H1 (cell line): ENCODE measurements around the gene SLC39A9. TPM values are rescaled to one million over a fixed set of nuclear protein-coding genes. Genes with fewer than 3 reads are reported as not detected.
A peak's percentile ranks its signal among the peaks of the same experiment; 100 is the strongest.

Experiments
- CTCF ChIA-PET: fragments of 300-600 bp; sonication (Branson Sonifier 250); formaldehyde crosslinking; loops from one replicate; lab custom pipeline; 2021; ENCODE audit not compliant: partially characterized antibody; lab: Charles Lee
- POLR2A ChIA-PET: fragments of 300-600 bp; sonication (Branson Sonifier 250); formaldehyde crosslinking; loops from one replicate; lab custom pipeline; 2021; ENCODE audit warnings: inconsistent platforms; ENCODE audit not compliant: partially characterized antibody; lab: Charles Lee
- DNase-seq, 2 experiments: peaks; one replicate each; pipeline versions ENCODE4 v3.0.0 to v3.0.0-alpha.2; 2010 to 2022; ENCODE audit warnings: low spot score in 2 of 2, low read depth in 1 of 2, mixed read lengths in 1 of 2
- FAIRE-seq: peaks from 2 replicates; lab custom pipeline; 2011; peaks lifted over from hg19 to GRCh38; lab: Jason Lieb, UNC
- H2AFZ ChIP-seq: 2 replicates; pipeline ENCODE4 v1.8.1; 2012; ENCODE audit warnings: low read length, inconsistent platforms
- H2AK5ac ChIP-seq: 2 replicates; pipeline ENCODE4 v1.6.1; 2013; ENCODE audit warnings: low read depth, low read length
- H2BK120ac ChIP-seq: replicated peaks from 2 replicates; pipeline ENCODE3; 2013; ENCODE audit warnings: low read depth, low read length, inconsistent platforms
- H2BK12ac ChIP-seq: 2 replicates; pipeline ENCODE4 v1.6.1; 2013; ENCODE audit warnings: low read depth, low read length
- H2BK15ac ChIP-seq: 2 replicates; pipeline ENCODE4 v1.6.1; 2013; ENCODE audit warnings: low read length
- H2BK20ac ChIP-seq: 2 replicates; pipeline ENCODE4 v1.6.1; 2013; ENCODE audit warnings: low read length
- H2BK5ac ChIP-seq: 2 replicates; pipeline ENCODE4 v1.6.1; 2013; ENCODE audit warnings: low read depth, low read length
- H3K14ac ChIP-seq: 2 replicates; pipeline ENCODE4 v1.6.1; 2013; ENCODE audit warnings: inconsistent platforms; ENCODE audit not compliant: insufficient read length
- H3K18ac ChIP-seq: 2 replicates; pipeline ENCODE4 v1.6.1; 2013; ENCODE audit warnings: low read length; ENCODE audit errors: extremely low read depth
- H3K23ac ChIP-seq: 2 replicates; pipeline ENCODE4 v1.6.1; 2013; ENCODE audit warnings: inconsistent platforms; ENCODE audit not compliant: insufficient read length
- H3K23me2 ChIP-seq: 2 replicates; pipeline ENCODE4 v1.6.1; 2013; ENCODE audit warnings: low read depth, low read length
- H3K27ac ChIP-seq: 2 replicates; pipeline ENCODE4 v1.6.1; 2011; ENCODE audit warnings: low read depth, low read length, inconsistent platforms
- H3K27me3 ChIP-seq, 4 experiments: replicated peaks in 1 of 4; 1 replicate in 1 of 4; 2 replicates in 3 of 4; pipeline versions ENCODE4 v1.6.1 to v1.8.1; 2011 to 2013; ENCODE audit warnings: low read length in 3 of 4, mild to moderate bottlenecking in 3 of 4, inconsistent platforms in 2 of 4, mixed read lengths in 2 of 4, moderate library complexity in 1 of 4; ENCODE audit not compliant: control insufficient read depth in 3 of 4, insufficient read depth in 3 of 4; ENCODE audit errors: extremely low read depth in 1 of 4
- H3K36me3 ChIP-seq, 4 experiments: 2 replicates each; pipeline versions ENCODE4 v1.6.1 to v1.8.1; 2011 to 2013; ENCODE audit warnings: mild to moderate bottlenecking in 4 of 4, low read length in 3 of 4, moderate library complexity in 2 of 4, control low read depth in 1 of 4, inconsistent platforms in 1 of 4; ENCODE audit not compliant: insufficient read depth in 4 of 4, control insufficient read depth in 2 of 4
- H3K4ac ChIP-seq: replicated peaks from 2 replicates; pipeline ENCODE3; 2013; ENCODE audit warnings: low read length, low read depth, mixed read lengths, inconsistent platforms; ENCODE audit not compliant: insufficient read length
- H3K4me1 ChIP-seq, 4 experiments: replicated peaks in 1 of 4; 1 replicate in 1 of 4; 2 replicates in 3 of 4; pipeline versions ENCODE4 v1.6.1 to v1.8.1; 2011 to 2013; ENCODE audit warnings: low read length in 3 of 4, inconsistent platforms in 2 of 4, mixed read lengths in 1 of 4; ENCODE audit not compliant: insufficient read depth in 4 of 4, control insufficient read depth in 3 of 4
- H3K4me2 ChIP-seq, 2 experiments: 2 replicates each; pipeline versions ENCODE4 v1.6.1 to v1.8.1; 2011 to 2013; ENCODE audit warnings: low read depth in 2 of 2, low read length in 2 of 2, control low read depth in 1 of 2, inconsistent platforms in 1 of 2, mild to moderate bottlenecking in 1 of 2; ENCODE audit not compliant: insufficient read depth in 1 of 2
- H3K4me3 ChIP-seq, 4 experiments: fragments of 200-600, 300-600 bp in 1 of 4; sonication (generic), shearing (Covaris generic), sonication (Bioruptor Twin) in 1 of 4; 2 replicates each; pipeline versions ENCODE4 v1.5.1 to v1.8.1; 2011 to 2016; ENCODE audit warnings: low read length in 4 of 4, low read depth in 3 of 4, control low read depth in 2 of 4, inconsistent platforms in 2 of 4, mild to moderate bottlenecking in 2 of 4, mixed read lengths in 1 of 4, moderate library complexity in 1 of 4; ENCODE audit not compliant: insufficient read depth in 2 of 4; ENCODE audit errors: extremely low read depth in 1 of 4
- H3K56ac ChIP-seq: replicated peaks from 2 replicates; pipeline ENCODE3; 2013; ENCODE audit warnings: low read depth, mild to moderate bottlenecking, mixed read lengths, low read length, inconsistent platforms; ENCODE audit not compliant: insufficient read length
- H3K79me1 ChIP-seq: 2 replicates; pipeline ENCODE4 v1.6.1; 2013; ENCODE audit warnings: low read depth, low read length, control low read depth
- H3K79me2 ChIP-seq, 2 experiments: 2 replicates each; pipeline versions ENCODE4 v1.6.1 to v1.8.1; 2012 to 2013; ENCODE audit warnings: low read length in 2 of 2, mild to moderate bottlenecking in 2 of 2, inconsistent platforms in 1 of 2; ENCODE audit not compliant: insufficient read depth in 2 of 2, control insufficient read depth in 1 of 2
- H3K9ac ChIP-seq, 4 experiments: replicated peaks in 1 of 4; 1 replicate in 1 of 4; 2 replicates in 3 of 4; pipeline versions ENCODE4 v1.6.1 to v1.8.1; 2011 to 2013; ENCODE audit warnings: low read depth in 3 of 4, low read length in 3 of 4, control low read depth in 2 of 4, mild to moderate bottlenecking in 2 of 4, moderate library complexity in 2 of 4, inconsistent platforms in 1 of 4; ENCODE audit errors: extremely low read depth in 1 of 4
- H3K9me3 ChIP-seq, 2 experiments: 2 replicates each; pipeline versions ENCODE4 v1.6.1 to v1.8.1; 2012 to 2013; ENCODE audit warnings: mild to moderate bottlenecking in 2 of 2, moderate library complexity in 2 of 2, control low read depth in 1 of 2, inconsistent platforms in 1 of 2, low read depth in 1 of 2, low read length in 1 of 2, mixed read lengths in 1 of 2; ENCODE audit not compliant: insufficient read depth in 2 of 2
- H4K20me1 ChIP-seq, 2 experiments: replicated peaks in 1 of 2; 2 replicates each; pipeline versions ENCODE3 to v1.8.1; 2011 to 2013; ENCODE audit warnings: inconsistent platforms in 2 of 2, low read length in 2 of 2, mild to moderate bottlenecking in 1 of 2; ENCODE audit not compliant: insufficient read depth in 2 of 2, control insufficient read depth in 1 of 2
- H4K5ac ChIP-seq: 2 replicates; pipeline ENCODE4 v1.6.1; 2013; ENCODE audit warnings: low read length, low read depth, mixed read lengths, inconsistent platforms; ENCODE audit not compliant: insufficient read length
- H4K8ac ChIP-seq: 2 replicates; pipeline ENCODE4 v1.8.0; 2013; ENCODE audit warnings: mild to moderate bottlenecking, moderate library complexity, low read length, inconsistent platforms; ENCODE audit not compliant: insufficient read depth; ENCODE audit errors: extremely low read depth
- H4K91ac ChIP-seq: replicated peaks from 2 replicates; pipeline ENCODE3; 2013; ENCODE audit warnings: low read length, mixed read lengths, inconsistent platforms; ENCODE audit not compliant: insufficient read length
- E2F6 ChIP-seq: IDR thresholded peaks from 2 replicates; pipeline ENCODE4 v1.6.1; 2012; ENCODE audit warnings: inconsistent platforms
- RBBP5 ChIP-seq: IDR thresholded peaks from 2 replicates; pipeline ENCODE4 v1.7.1; 2012; ENCODE audit warnings: low read depth, mild to moderate bottlenecking, inconsistent platforms, low read length, moderate library complexity, borderline replicate concordance
- SIRT6 ChIP-seq: IDR thresholded peaks from one replicate; pipeline ENCODE4 v1.7.1; 2012; ENCODE audit warnings: low read length, inconsistent platforms
- SP2 ChIP-seq: IDR thresholded peaks from 2 replicates; pipeline ENCODE4 v1.6.1; 2012; ENCODE audit warnings: mild to moderate bottlenecking, low read length, inconsistent platforms
- TCF12 ChIP-seq: IDR thresholded peaks from 2 replicates; pipeline ENCODE4 v1.6.1; 2011; ENCODE audit warnings: low read depth, mild to moderate bottlenecking, low read length
- whole genome bisulfite sequencing, 2 experiments: shearing (Covaris generic) in 1 of 2; methylation state at CpG; one replicate each; pipeline versions ENCODE4 v1.1.6 to v1.1.7; 2013 to 2015; ENCODE audit warnings: low lambda C conversion rate in 2 of 2, mixed read lengths in 2 of 2, inconsistent platforms in 1 of 2, low coverage in 1 of 2, missing lambda C conversion rate in 1 of 2; ENCODE audit not compliant: insufficient replicate concordance in 2 of 2, insufficient coverage in 1 of 2, insufficient read length in 1 of 2; ENCODE audit errors: extremely low coverage in 1 of 2, missing lambda C conversion rate in 1 of 2; 5-methylcytosine and 5-hydroxymethylcytosine counted together
- polyA plus RNA-seq, 7 experiments: library from polyadenylated mRNA; depleted of rRNA in 3 of 7; stranded (reverse) in 5 of 7; unstranded in 2 of 7; fragments of >200 nt in 5 of 7; fragments of 200-250 nt in 2 of 7; gene quantifications; 1 replicate in 5 of 7; 2 replicates in 1 of 7; 4 replicates in 1 of 7; pipeline versions ENCODE4 v1.2.1 to v1.2.3, GENCODE V29; 2011 to 2013; ENCODE audit warnings: missing spikeins in 2 of 7, mixed read lengths in 2 of 7
- total RNA-seq: library from RNA; stranded (reverse); fragmentation: NEBNext Ultra II Directional; extraction: Animal tissue kit (Norgen Biotek cat#: 25700); gene quantifications from 2 replicates; pipeline ENCODE4 v1.2.1, GENCODE V29; 2021

Gene SLC39A9
- total and polyA plus RNA-seq, 2 of the 8 experiments (the other 6 are each of a cell fraction or from before 2014, with no cell fraction given) = 31.0 to 44.2 TPM

GRCh38 chr14:69399750-69400149 is 1.3 kb downstream of the SLC39A9 start:
- Histone ChIP-seq H4K8ac (no peak overlapping the region), H3K18ac (no peak overlapping the region), H3K4ac (no peak overlapping the region), H3K4me3 (peak overlapping the region; percentile 83 to 98 (median 92); a peak in 5 of 8 replicates), H3K4me2 (peak overlapping the region; percentile 80 to 96), H3K27me3 (no peaks in the 10 kb centered on the region), H2BK15ac (no peak overlapping the region), H2BK5ac (no peak overlapping the region), H2BK20ac (no peak overlapping the region), H3K9me3 (no peaks in the 10 kb centered on the region), H3K79me1 (peaks cover 7% of the 10 kb centered on the region), H4K5ac (no peak overlapping the region), H3K23ac (no peak overlapping the region), H3K14ac (no peak overlapping the region), H2AK5ac (no peak overlapping the region), H3K36me3 (peaks cover 4 to 15% (median 12%) of the 10 kb centered on the region in 4 experiments; a peak in 6 of 8 replicates), H3K4me1 (peaks cover 0 to 2% (median under 1%) of the 10 kb centered on the region in 4 experiments; a peak in 2 of 7 replicates), H4K20me1 (peaks cover 0 to 7% of the 10 kb centered on the region in 2 experiments), H3K23me2 (peaks cover 5% of the 10 kb centered on the region), H2BK12ac (no peak overlapping the region), H3K56ac (no peak overlapping the region), H3K27ac (no peak overlapping the region), H2AFZ (no peak overlapping the region), H3K79me2 (peaks cover 21 to 87% of the 10 kb centered on the region in 2 experiments), H4K91ac (no peak overlapping the region), H2BK120ac (no peak overlapping the region), H3K9ac (no peak overlapping the region)
- WGBS, 2 experiments = 96% methylated on average over 8 of the region's 8 CpGs; no CpG with 5 or more reads in 1 of the 2 experiments
- TF ChIP-seq E2F6 (no peak), RBBP5 (no peak), TCF12 (no peak), SIRT6 (no peak), SP2 (no peak)
- ChIA-PET CTCF (no interaction called here), POLR2A (interaction anchor here (0.6 to 8.5 kb wide), 3 partner anchors 16 to 84 kb away, joined by 3 to 131 read pairs (median 6); no protein-coding TSS in a partner anchor)
- FAIRE-seq (no peak), DNase-seq (no peak)
